Progenitor cell of endocrine pancreas (in vitro differentiated cells): ENCODE data around the gene PECR. TPM values are rescaled to one million over a fixed set of nuclear protein-coding genes. Genes with fewer than 3 reads are reported as not detected.
A peak's percentile ranks its signal among the peaks of the same experiment; 100 is the strongest.

Experiments
- DNase-seq: peaks from one replicate; pipeline ENCODE4 v3.0.0; 2021; ENCODE audit warnings: low spot score; ENCODE audit not compliant: unreplicated experiment
- H3K27ac Mint-ChIP-seq: 2 replicates; pipeline ENCODE4 v1.8.0; 2021; ENCODE audit warnings: mild to moderate bottlenecking, moderate library complexity, mixed read lengths
- H3K27me3 Mint-ChIP-seq: 2 replicates; pipeline ENCODE4 v1.8.0; 2021; ENCODE audit warnings: mixed read lengths
- H3K36me3 Mint-ChIP-seq: 2 replicates; pipeline ENCODE4 v1.8.0; 2022; ENCODE audit warnings: mixed read lengths; ENCODE audit not compliant: insufficient read depth
- H3K4me1 Mint-ChIP-seq: 2 replicates; pipeline ENCODE4 v1.8.0; 2021; ENCODE audit warnings: low read depth, mixed read lengths
- H3K4me3 Mint-ChIP-seq: 2 replicates; pipeline ENCODE4 v1.8.0; 2021; ENCODE audit warnings: low read depth, mild to moderate bottlenecking, moderate library complexity, mixed read lengths
- H3K9me3 Mint-ChIP-seq: 2 replicates; pipeline ENCODE4 v1.8.0; 2021; ENCODE audit warnings: low read depth, mixed read lengths
- CTCF ChIP-seq: fragments of 200-600 bp; sonication (generic); IDR thresholded peaks from one replicate; pipeline ENCODE4 v1.5.0; 2021; ENCODE audit warnings: antibody characterized with exemption, mild to moderate bottlenecking; ENCODE audit not compliant: unreplicated experiment
- total RNA-seq: library from RNA; stranded (reverse); gene quantifications from 2 replicates; pipeline ENCODE4 v1.2.1, GENCODE V29; 2021

PECR gene
- total RNA-seq, 1 donor from 2014 or later = 14.2 TPM

GRCh38 chr2:216064014-216064630, 17.5 kb downstream of the PECR start:
- no peaks in the 10 kb centered on the region for H3K4me1 Mint-ChIP-seq
- DNase-seq = no peak

GRCh38 chr2:216059233-216059834, 22.3 kb downstream of the PECR start:
- Mint-ChIP-seq H3K27ac (no peak overlapping the region), H3K4me3 (no peak overlapping the region), H3K9me3 (no peaks in the 10 kb centered on the region), H3K4me1 (peaks cover 8% of the 10 kb centered on the region), H3K27me3 (no peaks in the 10 kb centered on the region), H3K36me3 (peaks cover 6% of the 10 kb centered on the region)
- no peak for DNase-seq
- TF ChIP-seq CTCF = peak; percentile 7

More at GRCh38 chr2:216064014-216064630, 17.5 kb downstream of the PECR start:
- no peaks in the 10 kb centered on the region for H3K9me3 Mint-ChIP-seq
- peaks cover 5% of the 10 kb centered on the region for H3K36me3 Mint-ChIP-seq
- H3K4me3 Mint-ChIP-seq = no peak overlapping the region
- no peak overlapping the region for H3K27ac Mint-ChIP-seq
- no peaks in the 10 kb centered on the region for H3K27me3 Mint-ChIP-seq
- TF ChIP-seq CTCF = no peak

- H3K36me3 Mint-ChIP-seq = peaks cover 6% of the 10 kb centered on the region
- H3K9me3 Mint-ChIP-seq = no peaks in the 10 kb centered on the region
- H3K4me3 Mint-ChIP-seq = no peak overlapping the region
- DNase-seq = no peak
- peak overlapping the region; percentile 67 for H3K27ac Mint-ChIP-seq
- H3K4me1 Mint-ChIP-seq = peaks cover 8% of the 10 kb centered on the region
- no peaks in the 10 kb centered on the region for H3K27me3 Mint-ChIP-seq
- TF ChIP-seq CTCF = no peak
Observed at GRCh38 chr2:216057688-216058193, 23.9 kb downstream of the PECR start.

GRCh38 chr2:216056739-216057138, 24.9 kb downstream of the PECR start:
- H3K36me3 Mint-ChIP-seq = peaks cover 8% of the 10 kb centered on the region
- TF ChIP-seq CTCF = no peak
- no peaks in the 10 kb centered on the region for H3K27me3 Mint-ChIP-seq
- H3K27ac Mint-ChIP-seq = no peak overlapping the region
- H3K9me3 Mint-ChIP-seq = no peaks in the 10 kb centered on the region
- DNase-seq = no peak
- H3K4me3 Mint-ChIP-seq = no peak overlapping the region
- peaks cover 8% of the 10 kb centered on the region for H3K4me1 Mint-ChIP-seq

- Mint-ChIP-seq H3K9me3 (no peaks in the 10 kb centered on the region), H3K4me3 (no peak overlapping the region), H3K36me3 (peaks cover 7% of the 10 kb centered on the region), H3K27ac (no peak overlapping the region), H3K4me1 (peaks cover 8% of the 10 kb centered on the region), H3K27me3 (no peaks in the 10 kb centered on the region)
- no peak for DNase-seq
- TF ChIP-seq CTCF = no peak
Observed at GRCh38 chr2:216055680-216056079, 25.9 kb downstream of the PECR start.
